BLaER1 (cell line): ENCODE data around the gene POU6F1.

Experiments
- H3K27ac ChIP-seq: shearing (Covaris generic); formaldehyde crosslinking; 2 replicates; pipeline ENCODE4 v1.8.1; 2022
- H3K27me3 ChIP-seq: shearing (Covaris generic); formaldehyde crosslinking; 2 replicates; pipeline ENCODE4 v1.8.1; 2022
- H3K36me3 ChIP-seq: shearing (Covaris generic); formaldehyde crosslinking; 2 replicates; pipeline ENCODE4 v1.8.1; 2022
- H3K4me1 ChIP-seq: shearing (Covaris generic); formaldehyde crosslinking; 2 replicates; pipeline ENCODE4 v1.8.1; 2022
- H3K4me2 ChIP-seq: shearing (Covaris generic); formaldehyde crosslinking; 2 replicates; pipeline ENCODE4 v1.8.1; 2022
- H3K4me3 ChIP-seq: shearing (Covaris generic); formaldehyde crosslinking; 2 replicates; pipeline ENCODE4 v1.8.1; 2022
- H3K9ac ChIP-seq: shearing (Covaris generic); formaldehyde crosslinking; 2 replicates; pipeline ENCODE4 v1.8.1; 2022
- H3K9me3 ChIP-seq: shearing (Covaris generic); formaldehyde crosslinking; 2 replicates; pipeline ENCODE4 v1.8.1; 2022
- H4K20me1 ChIP-seq: shearing (Covaris generic); formaldehyde crosslinking; 2 replicates; pipeline ENCODE4 v1.8.1; 2022
- Cebpa-rat ChIP-seq: shearing (Covaris generic); IDR thresholded peaks from 2 replicates; pipeline ENCODE4 v1.8.1; 2022

POU6F1 gene

DNA sequence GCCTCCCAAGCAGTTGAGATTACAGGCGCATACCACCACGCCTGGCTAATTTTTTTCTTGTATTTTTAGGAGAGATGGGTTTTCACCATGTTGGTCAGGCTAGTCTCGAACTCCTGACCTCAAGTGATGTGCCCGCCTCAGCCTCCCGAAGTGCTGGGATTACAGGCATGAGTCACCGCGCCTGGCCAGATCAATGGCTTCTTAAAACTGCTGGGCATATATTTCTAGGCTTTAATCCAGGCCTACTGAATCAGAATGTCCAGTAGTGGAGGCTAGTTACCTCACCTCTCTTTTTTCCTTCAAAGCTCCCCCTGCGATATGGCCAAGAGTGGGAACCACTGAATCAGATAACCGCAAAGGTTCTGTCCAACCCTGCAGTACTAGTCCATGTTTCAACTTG is 17.1 kb downstream of the POU6F1 start:
- TF ChIP-seq Cebpa-rat, result no peak
- Histone ChIP-seq H4K20me1 (no peaks in the 10 kb centered on the region), H3K4me1 (no peaks in the 10 kb centered on the region), H3K27ac (no peak overlapping the region), H3K4me2 (no peak overlapping the region), H3K27me3 (no peaks in the 10 kb centered on the region), H3K9ac (no peak overlapping the region), H3K36me3 (no peaks in the 10 kb centered on the region), H3K4me3 (no peak overlapping the region), H3K9me3 (no peaks in the 10 kb centered on the region)

- no peaks in the 10 kb centered on the region for H3K4me1 ChIP-seq
- H4K20me1 ChIP-seq, result no peaks in the 10 kb centered on the region
- H3K9ac ChIP-seq, result no peak overlapping the region
- TF ChIP-seq Cebpa-rat, result no peak
- H3K27ac ChIP-seq, result no peak overlapping the region
- no peak overlapping the region for H3K4me3 ChIP-seq
- H3K27me3 ChIP-seq, result no peaks in the 10 kb centered on the region
- H3K9me3 ChIP-seq, result no peaks in the 10 kb centered on the region
- H3K4me2 ChIP-seq, result no peak overlapping the region
- H3K36me3 ChIP-seq, result no peaks in the 10 kb centered on the region
These were observed 17.7 kb downstream of the POU6F1 start for GRCh38 chr12:51200156-51200555.

GRCh38 chr12:51199366-51199945 is 18.4 kb downstream of the POU6F1 start:
- no peak overlapping the region for H3K9ac ChIP-seq
- H3K4me3 ChIP-seq, result no peak overlapping the region
- no peaks in the 10 kb centered on the region for H3K27me3 ChIP-seq
- H3K9me3 ChIP-seq, result no peaks in the 10 kb centered on the region
- H3K36me3 ChIP-seq, result no peaks in the 10 kb centered on the region
- TF ChIP-seq Cebpa-rat, result no peak
- H3K4me2 ChIP-seq, result no peak overlapping the region
- no peak overlapping the region for H3K27ac ChIP-seq
- no peaks in the 10 kb centered on the region for H4K20me1 ChIP-seq
- no peaks in the 10 kb centered on the region for H3K4me1 ChIP-seq

GRCh38 chr12:51198568-51199365 is 19.1 kb downstream of the POU6F1 start:
- Histone ChIP-seq H3K4me3 (no peak overlapping the region), H3K36me3 (no peaks in the 10 kb centered on the region), H3K27me3 (no peaks in the 10 kb centered on the region), H3K4me2 (no peak overlapping the region), H3K9ac (no peak overlapping the region), H3K9me3 (no peaks in the 10 kb centered on the region), H3K27ac (no peak overlapping the region), H3K4me1 (no peaks in the 10 kb centered on the region), H4K20me1 (no peaks in the 10 kb centered on the region)
- TF ChIP-seq Cebpa-rat, result no peak

GRCh38 chr12:51197736-51198567 is 19.9 kb downstream of the POU6F1 start:
- Histone ChIP-seq H3K9ac (no peak overlapping the region), H4K20me1 (no peaks in the 10 kb centered on the region), H3K4me1 (no peaks in the 10 kb centered on the region), H3K27me3 (no peaks in the 10 kb centered on the region), H3K27ac (no peak overlapping the region), H3K4me2 (no peak overlapping the region), H3K4me3 (no peak overlapping the region), H3K36me3 (no peaks in the 10 kb centered on the region), H3K9me3 (no peaks in the 10 kb centered on the region)
- no peak for TF ChIP-seq Cebpa-rat

DNA sequence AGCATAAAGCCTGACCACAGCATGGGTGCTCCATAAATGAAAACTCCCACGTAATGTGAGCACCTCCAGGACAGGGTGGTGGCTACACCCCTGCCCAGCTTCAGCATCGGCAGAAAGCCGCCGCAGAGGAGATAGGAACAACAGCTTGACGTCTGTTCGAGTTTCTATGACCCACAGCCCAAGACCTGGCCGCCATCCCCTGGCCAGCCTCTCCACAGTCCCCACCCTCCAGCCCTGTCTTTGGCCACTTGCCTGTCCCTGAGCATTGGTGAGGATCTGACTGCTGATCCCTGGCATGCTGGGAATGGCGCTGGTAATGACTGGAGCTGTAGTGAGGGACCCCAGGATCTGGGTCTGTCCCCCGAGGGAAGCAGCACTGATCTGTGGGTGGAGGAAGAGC is 21.3 kb downstream of the POU6F1 start:
- no peaks in the 10 kb centered on the region; the same call in 1 of the 2 replicates for H3K36me3 ChIP-seq
- TF ChIP-seq Cebpa-rat, result no peak

GRCh38 chr12:51195841-51196240 is 22.0 kb downstream of the POU6F1 start:
- H3K4me3 ChIP-seq, result no peak overlapping the region
- peaks cover 5% of the 10 kb centered on the region; the same call in 1 of the 2 replicates for H3K36me3 ChIP-seq
- no peak overlapping the region for H3K4me2 ChIP-seq
- H3K9ac ChIP-seq, result no peak overlapping the region
- TF ChIP-seq Cebpa-rat, result no peak
- H4K20me1 ChIP-seq, result no peaks in the 10 kb centered on the region
- no peaks in the 10 kb centered on the region for H3K9me3 ChIP-seq
- H3K27me3 ChIP-seq, result no peaks in the 10 kb centered on the region
- no peaks in the 10 kb centered on the region for H3K4me1 ChIP-seq
- H3K27ac ChIP-seq, result no peak overlapping the region

More for the DNA sequence above, 21.3 kb downstream of the POU6F1 start:
- no peak overlapping the region for H3K9ac ChIP-seq
- no peaks in the 10 kb centered on the region for H3K4me1 ChIP-seq
- H3K9me3 ChIP-seq, result no peaks in the 10 kb centered on the region
- no peak overlapping the region for H3K27ac ChIP-seq
- H3K4me3 ChIP-seq, result no peak overlapping the region
- H3K27me3 ChIP-seq, result no peaks in the 10 kb centered on the region
- no peaks in the 10 kb centered on the region for H4K20me1 ChIP-seq
- no peak overlapping the region for H3K4me2 ChIP-seq

GRCh38 chr12:51192284-51192671 is 25.6 kb downstream of the POU6F1 start:
- no peak overlapping the region for H3K4me3 ChIP-seq
- H4K20me1 ChIP-seq, result no peaks in the 10 kb centered on the region
- no peak overlapping the region for H3K27ac ChIP-seq
- H3K36me3 ChIP-seq, result peaks cover 12% of the 10 kb centered on the region; the same call in 1 of the 2 replicates
- H3K9me3 ChIP-seq, result no peaks in the 10 kb centered on the region
- H3K9ac ChIP-seq, result no peak overlapping the region
- H3K27me3 ChIP-seq, result no peaks in the 10 kb centered on the region
- no peak for TF ChIP-seq Cebpa-rat
- H3K4me1 ChIP-seq, result peaks cover 14% of the 10 kb centered on the region
- no peak overlapping the region for H3K4me2 ChIP-seq

- TF ChIP-seq Cebpa-rat, result no peak
These were observed 26.2 kb downstream of the POU6F1 start for GRCh38 chr12:51191516-51192283.

More at GRCh38 chr12:51191516-51192283, 26.2 kb downstream of the POU6F1 start:
- Histone ChIP-seq H3K9me3 (no peaks in the 10 kb centered on the region), H3K4me2 (no peak overlapping the region), H3K27me3 (no peaks in the 10 kb centered on the region), H3K4me1 (peaks cover 20% of the 10 kb centered on the region), H3K4me3 (no peak overlapping the region), H3K36me3 (peaks cover 12% of the 10 kb centered on the region; the same call in 1 of the 2 replicates), H4K20me1 (no peaks in the 10 kb centered on the region), H3K27ac (no peak overlapping the region), H3K9ac (no peak overlapping the region)
